ENCODE data around the gene USB1.

DNA sequence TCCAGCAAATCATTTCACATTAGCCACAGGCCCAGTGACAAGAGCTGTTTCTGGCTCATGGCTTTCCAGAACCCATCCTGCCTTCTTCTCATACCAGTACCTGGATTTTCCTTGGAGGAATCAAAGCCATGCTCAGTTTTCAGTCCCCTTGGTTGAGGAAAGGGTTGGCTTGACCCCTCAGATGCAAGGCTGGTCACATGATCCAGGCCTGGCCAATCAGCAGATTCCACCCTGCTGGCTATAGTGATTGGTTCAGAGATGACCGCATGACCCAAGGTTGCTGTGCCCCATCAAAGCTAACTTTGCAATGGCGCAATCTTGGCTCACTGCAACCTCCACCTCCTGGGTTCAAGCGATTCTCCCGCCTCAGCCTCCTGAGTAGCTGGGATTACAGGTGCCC lies 69.4 kb downstream of the USB1 start:
- TF ChIP-seq POLR2A (IDR thresholded peaks at IDR 0.05) (no peak), CTCF (IDR thresholded peaks at IDR 0.05) (no peak), POLR2AphosphoS5 (IDR thresholded peaks at IDR 0.05) (no peak)

Data from prostate gland (tissue), 2 donors.